Measurements from ENCODE around the gene PTPRR.

DNA sequence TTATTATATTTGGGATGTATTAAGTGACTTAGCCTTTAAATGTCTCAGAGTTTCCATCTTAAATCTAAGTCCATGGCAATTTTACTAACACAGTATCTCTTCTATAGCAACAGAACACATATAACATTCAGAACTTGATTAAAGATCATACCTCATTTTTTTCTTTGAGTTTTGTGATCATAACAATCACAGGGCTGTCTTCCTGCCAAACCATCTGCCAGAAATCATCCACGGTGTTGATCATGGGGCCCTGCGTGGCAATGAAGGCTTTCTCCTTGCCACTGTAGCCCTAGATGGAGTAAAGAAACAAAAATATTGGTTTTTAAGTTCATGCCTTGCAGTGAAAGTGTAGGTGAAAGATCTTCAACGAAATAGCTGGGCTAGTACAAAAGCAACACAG is 236.6 kb downstream of the PTPRR start:
- TF ChIP-seq, protein P1, sequence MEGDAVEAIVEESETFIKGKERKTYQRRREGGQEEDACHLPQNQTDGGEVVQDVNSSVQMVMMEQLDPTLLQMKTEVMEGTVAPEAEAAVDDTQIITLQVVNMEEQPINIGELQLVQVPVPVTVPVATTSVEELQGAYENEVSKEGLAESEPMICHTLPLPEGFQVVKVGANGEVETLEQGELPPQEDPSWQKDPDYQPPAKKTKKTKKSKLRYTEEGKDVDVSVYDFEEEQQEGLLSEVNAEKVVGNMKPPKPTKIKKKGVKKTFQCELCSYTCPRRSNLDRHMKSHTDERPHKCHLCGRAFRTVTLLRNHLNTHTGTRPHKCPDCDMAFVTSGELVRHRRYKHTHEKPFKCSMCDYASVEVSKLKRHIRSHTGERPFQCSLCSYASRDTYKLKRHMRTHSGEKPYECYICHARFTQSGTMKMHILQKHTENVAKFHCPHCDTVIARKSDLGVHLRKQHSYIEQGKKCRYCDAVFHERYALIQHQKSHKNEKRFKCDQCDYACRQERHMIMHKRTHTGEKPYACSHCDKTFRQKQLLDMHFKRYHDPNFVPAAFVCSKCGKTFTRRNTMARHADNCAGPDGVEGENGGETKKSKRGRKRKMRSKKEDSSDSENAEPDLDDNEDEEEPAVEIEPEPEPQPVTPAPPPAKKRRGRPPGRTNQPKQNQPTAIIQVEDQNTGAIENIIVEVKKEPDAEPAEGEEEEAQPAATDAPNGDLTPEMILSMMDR (IDR thresholded peaks at IDR 0.05): no peak
- TF ChIP-seq POLR2AphosphoS5 (IDR thresholded peaks at IDR 0.05) (no peak), POLR2A (IDR thresholded peaks at IDR 0.05) (no peak)

Measured in breast epithelium (tissue), 3 donors.